ENCODE data around the gene NTN4. TPM values are rescaled to one million over a fixed set of nuclear protein-coding genes. Genes with fewer than 3 reads are reported as not detected.

The NTN4 gene
- total and polyA plus RNA-seq, 10 of the 15 experiments (the other 5 are each of a cell fraction or from before 2014, with no cell fraction given), result 0.15 TPM; not detected in 9

- H4K20me1 ChIP-seq (ENCODE audit: control insufficient read depth, insufficient read depth), result no peaks in the 10 kb centered on the region
- no peak overlapping the region for H3K4me2 ChIP-seq (ENCODE audit: control insufficient read depth, insufficient read depth)
- no peak overlapping the region for H3K9ac ChIP-seq (ENCODE audit: control insufficient read depth, insufficient read depth, low read length)
- no peaks in the 10 kb centered on the region for H3K79me2 ChIP-seq (ENCODE audit: control insufficient read depth, insufficient read depth, low read length)
- intact Hi-C loops (cut with micrococcal nuclease; ENCODE audit: unreplicated experiment) (no loop called here), in situ Hi-C loops (cut with MboI) (no loop called here)
- SMC1A ChIA-PET (ENCODE audit: uncharacterized antibody, unreplicated experiment), result no interaction called here
- RAD21 ChIA-PET (ENCODE audit: unreplicated experiment), result no interaction called here
- ATAC-seq, result no peak
- DNase-seq (ENCODE audit: low read depth, low spot score), result no peak
- H3K27ac ChIP-seq (ENCODE audit: control insufficient read depth, insufficient read depth), result no peak overlapping the region
- no peaks in the 10 kb centered on the region for H3K36me3 ChIP-seq (ENCODE audit: control insufficient read depth in 2 of 2, insufficient read depth in 2 of 2, low read length in 1 of 2)
- CTCF ChIA-PET, result no interaction called here
- BruUV-seq (replicated peaks), result no TSS peak
- no peak for FAIRE-seq
- 96% methylated on average over 1 of the region's 1 CpG for WGBS (ENCODE audit: insufficient coverage, insufficient replicate concordance, low lambda C conversion rate, missing lambda C conversion rate)
- H3K27me3 ChIP-seq (replicated peaks in 1 of 2; ENCODE audit: control insufficient read depth in 2 of 2, insufficient read depth in 2 of 2, low read length in 1 of 2), result peaks cover 0 to 3% of the 10 kb centered on the region in 2 experiments; a peak in 1 of 4 replicates
- TF ChIP-seq IKZF1 (conservative IDR thresholded peaks at IDR 0.05), result no peak
- no peak for TF ChIP-seq RFX5 (IDR thresholded peaks at IDR 0.05; ENCODE audit: low read depth, low read length)
- TF ChIP-seq GATAD2B (conservative IDR thresholded peaks at IDR 0.05; ENCODE audit: low read depth), result no peak
- no peak for TF ChIP-seq NFYB (IDR thresholded peaks at IDR 0.05; ENCODE audit: insufficient read depth, low read depth, low read length)
- no peak for TF ChIP-seq SUZ12 (IDR thresholded peaks at IDR 0.05; ENCODE audit: unreplicated experiment)
- no peak for TF ChIP-seq NFXL1 (IDR thresholded peaks at IDR 0.05; ENCODE audit: borderline replicate concordance)
- no peak for TF ChIP-seq KAT2A (conservative IDR thresholded peaks at IDR 0.05; ENCODE audit: control insufficient read depth, low read depth, low read length)
- no peak for TF ChIP-seq FOXK2 (IDR thresholded peaks at IDR 0.05)
- no peak for TF ChIP-seq WRNIP1 (IDR thresholded peaks at IDR 0.05; ENCODE audit: borderline replicate concordance, low read depth, low read length)
- TF ChIP-seq POLR2A (IDR thresholded peaks at IDR 0.05; ENCODE audit: low read depth, low read length), result no peak
- no peak for TF ChIP-seq EP300 (IDR thresholded peaks at IDR 0.05; ENCODE audit: borderline replicate concordance in 1 of 2, control insufficient read depth in 1 of 2, low read depth in 2 of 2, low read length in 2 of 2)
- no peak for TF ChIP-seq CHD2 (IDR thresholded peaks at IDR 0.05; ENCODE audit: borderline replicate concordance, low read depth, low read length)
- no peak for TF ChIP-seq BMI1 (IDR thresholded peaks at IDR 0.05; ENCODE audit: borderline replicate concordance)
- no peak for TF ChIP-seq ZNF217 (IDR thresholded peaks at IDR 0.05)
- TF ChIP-seq, protein P1, sequence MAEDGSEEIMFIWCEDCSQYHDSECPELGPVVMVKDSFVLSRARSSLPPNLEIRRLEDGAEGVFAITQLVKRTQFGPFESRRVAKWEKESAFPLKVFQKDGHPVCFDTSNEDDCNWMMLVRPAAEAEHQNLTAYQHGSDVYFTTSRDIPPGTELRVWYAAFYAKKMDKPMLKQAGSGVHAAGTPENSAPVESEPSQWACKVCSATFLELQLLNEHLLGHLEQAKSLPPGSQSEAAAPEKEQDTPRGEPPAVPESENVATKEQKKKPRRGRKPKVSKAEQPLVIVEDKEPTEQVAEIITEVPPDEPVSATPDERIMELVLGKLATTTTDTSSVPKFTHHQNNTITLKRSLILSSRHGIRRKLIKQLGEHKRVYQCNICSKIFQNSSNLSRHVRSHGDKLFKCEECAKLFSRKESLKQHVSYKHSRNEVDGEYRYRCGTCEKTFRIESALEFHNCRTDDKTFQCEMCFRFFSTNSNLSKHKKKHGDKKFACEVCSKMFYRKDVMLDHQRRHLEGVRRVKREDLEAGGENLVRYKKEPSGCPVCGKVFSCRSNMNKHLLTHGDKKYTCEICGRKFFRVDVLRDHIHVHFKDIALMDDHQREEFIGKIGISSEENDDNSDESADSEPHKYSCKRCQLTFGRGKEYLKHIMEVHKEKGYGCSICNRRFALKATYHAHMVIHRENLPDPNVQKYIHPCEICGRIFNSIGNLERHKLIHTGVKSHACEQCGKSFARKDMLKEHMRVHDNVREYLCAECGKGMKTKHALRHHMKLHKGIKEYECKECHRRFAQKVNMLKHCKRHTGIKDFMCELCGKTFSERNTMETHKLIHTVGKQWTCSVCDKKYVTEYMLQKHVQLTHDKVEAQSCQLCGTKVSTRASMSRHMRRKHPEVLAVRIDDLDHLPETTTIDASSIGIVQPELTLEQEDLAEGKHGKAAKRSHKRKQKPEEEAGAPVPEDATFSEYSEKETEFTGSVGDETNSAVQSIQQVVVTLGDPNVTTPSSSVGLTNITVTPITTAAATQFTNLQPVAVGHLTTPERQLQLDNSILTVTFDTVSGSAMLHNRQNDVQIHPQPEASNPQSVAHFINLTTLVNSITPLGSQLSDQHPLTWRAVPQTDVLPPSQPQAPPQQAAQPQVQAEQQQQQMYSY (CRISPR knock-in tag; IDR thresholded peaks at IDR 0.05), result no peak
- TF ChIP-seq, protein P2, sequence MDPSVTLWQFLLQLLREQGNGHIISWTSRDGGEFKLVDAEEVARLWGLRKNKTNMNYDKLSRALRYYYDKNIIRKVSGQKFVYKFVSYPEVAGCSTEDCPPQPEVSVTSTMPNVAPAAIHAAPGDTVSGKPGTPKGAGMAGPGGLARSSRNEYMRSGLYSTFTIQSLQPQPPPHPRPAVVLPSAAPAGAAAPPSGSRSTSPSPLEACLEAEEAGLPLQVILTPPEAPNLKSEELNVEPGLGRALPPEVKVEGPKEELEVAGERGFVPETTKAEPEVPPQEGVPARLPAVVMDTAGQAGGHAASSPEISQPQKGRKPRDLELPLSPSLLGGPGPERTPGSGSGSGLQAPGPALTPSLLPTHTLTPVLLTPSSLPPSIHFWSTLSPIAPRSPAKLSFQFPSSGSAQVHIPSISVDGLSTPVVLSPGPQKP (IDR thresholded peaks at IDR 0.05; ENCODE audit: low read depth, low read length), result no peak
- no peak for TF ChIP-seq ZNF384 (IDR thresholded peaks at IDR 0.05; ENCODE audit: borderline replicate concordance, low read depth, low read length)
- no peak for TF ChIP-seq CHD4 (IDR thresholded peaks at IDR 0.05)
- no peak overlapping the region for H3K4me3 ChIP-seq
- no peak overlapping the region for H2AFZ ChIP-seq (ENCODE audit: control insufficient read depth, low read depth, low read length)
- H3K4me1 ChIP-seq (ENCODE audit: control insufficient read depth, insufficient read depth, low read length), result no peaks in the 10 kb centered on the region
- POLR2A ChIA-PET, result no interaction called here
- no peaks in the 10 kb centered on the region for H3K9me3 ChIP-seq (replicated peaks; ENCODE audit: control insufficient read depth, insufficient read depth, low read length)
These were observed 44.0 kb upstream of the NTN4 start for GRCh38 chr12:95834572-95834971.
